GM12875 (cell line): Measurements from ENCODE around the gene LDLRAD4.

Experiments used
- H3K4me3 ChIP-seq: one replicate; pipeline ENCODE4 v1.5.1; 2011; ENCODE audit warnings: low read depth, low read length, control low read depth
- CTCF ChIP-seq: IDR thresholded peaks from 2 replicates; pipeline ENCODE4 v1.5.1; 2011; ENCODE audit warnings: low read depth, mild to moderate bottlenecking, control low read depth, inconsistent platforms, low read length, moderate library complexity, borderline replicate concordance; ENCODE audit not compliant: insufficient read depth

Gene LDLRAD4

GRCh38 chr18:13371689-13372418 is 153.3 kb downstream of the LDLRAD4 start:
- H3K4me3 ChIP-seq: no peak overlapping the region
- no peak for TF ChIP-seq CTCF

GRCh38 chr18:13372531-13372951 is 154.0 kb downstream of the LDLRAD4 start:
- no peak overlapping the region for H3K4me3 ChIP-seq
- TF ChIP-seq CTCF: no peak

- TF ChIP-seq CTCF: no peak
- H3K4me3 ChIP-seq: no peak overlapping the region
Measured at GRCh38 chr18:13374096-13374467, 155.5 kb downstream of the LDLRAD4 start.

- H3K4me3 ChIP-seq: no peak overlapping the region
- TF ChIP-seq CTCF: no peak
Measured at GRCh38 chr18:13374468-13375301, 156.1 kb downstream of the LDLRAD4 start.

- H3K4me3 ChIP-seq: no peak overlapping the region
- TF ChIP-seq CTCF: no peak
Measured at GRCh38 chr18:13375302-13376255, 157.0 kb downstream of the LDLRAD4 start.

- no peak overlapping the region for H3K4me3 ChIP-seq
- no peak for TF ChIP-seq CTCF
Measured at GRCh38 chr18:13376298-13376840, 157.8 kb downstream of the LDLRAD4 start.
